GM12878 (cell line): ENCODE measurements around the gene MND1. TPM values are rescaled to one million over a fixed set of nuclear protein-coding genes. Genes with fewer than 3 reads are reported as not detected.

Source experiments
- ATAC-seq: fragments of 200-7000 bp; cut with Tn5 transposase; 3 replicates; pipeline ENCODE4 v1.9.1; 2020; ENCODE audit warnings: mild to moderate bottlenecking, moderate library complexity
- BruUV-seq: library from RNA; stranded (reverse); fragments of 400-500 nt; replicated peaks from 2 replicates; lab custom pipeline; 2021; lab: Mats Ljungman, UMichigan
- CTCF ChIA-PET: fragments of 300-600 bp; sonication (Branson Sonifier 250); formaldehyde crosslinking; extraction: SDS; loops from one replicate; lab custom pipeline; 2021; ENCODE audit warnings: inconsistent platforms; lab: Yijun Ruan, JAX
- POLR2A ChIA-PET: fragments of 350-600 bp; formaldehyde crosslinking; extraction: SDS; loops from one replicate; lab custom pipeline; 2021; ENCODE audit warnings: inconsistent platforms; lab: Charles Lee
- RAD21 ChIA-PET: fragments of 300-600 bp; sonication (Branson Sonifier 250); formaldehyde crosslinking; loops from one replicate; lab custom pipeline; 2023; ENCODE audit warnings: antibody characterized with exemption; ENCODE audit not compliant: unreplicated experiment; lab: Charles Lee
- SMC1A ChIA-PET: fragments of 300-600 bp; sonication (Branson Sonifier 250); formaldehyde crosslinking; loops from one replicate; lab custom pipeline; 2023; ENCODE audit not compliant: unreplicated experiment, uncharacterized antibody; lab: Charles Lee
- DNase-seq: peaks from one replicate; pipeline ENCODE4 v3.0.0-alpha.2; 2011; ENCODE audit warnings: low read depth, low spot score
- FAIRE-seq: peaks from 3 replicates; lab custom pipeline; 2011; peaks lifted over from hg19 to GRCh38; lab: Jason Lieb, UNC
- H2AFZ ChIP-seq: 2 replicates; pipeline ENCODE4 v1.6.0; 2011; ENCODE audit warnings: low read depth, low read length, control low read depth; ENCODE audit not compliant: control insufficient read depth
- H3K27ac ChIP-seq: 2 replicates; pipeline ENCODE4 v1.5.1; 2011; ENCODE audit warnings: control low read depth; ENCODE audit not compliant: control insufficient read depth, insufficient read depth
- H3K27me3 ChIP-seq, 2 experiments: replicated peaks in 1 of 2; 2 replicates each; pipeline versions ENCODE4 v1.6.0 to v1.6.1; 2011; ENCODE audit warnings: low read length in 1 of 2; ENCODE audit not compliant: control insufficient read depth in 2 of 2, insufficient read depth in 2 of 2
- H3K36me3 ChIP-seq, 2 experiments: 2 replicates each; pipeline ENCODE4 v1.5.1; 2011; ENCODE audit warnings: low read length in 1 of 2; ENCODE audit not compliant: control insufficient read depth in 2 of 2, insufficient read depth in 2 of 2
- H3K4me1 ChIP-seq: 2 replicates; pipeline ENCODE4 v1.6.1; 2011; ENCODE audit warnings: mild to moderate bottlenecking, low read length, moderate library complexity, mixed read lengths; ENCODE audit not compliant: control insufficient read depth, insufficient read depth
- H3K4me2 ChIP-seq: 2 replicates; pipeline ENCODE4 v1.6.0; 2011; ENCODE audit warnings: control low read depth; ENCODE audit not compliant: control insufficient read depth, insufficient read depth
- H3K4me3 ChIP-seq: fragments of 200-600 bp; sonication (generic); 2 replicates; pipeline ENCODE4 v1.5.1; 2016
- H3K79me2 ChIP-seq: 2 replicates; pipeline ENCODE4 v1.6.0; 2011; ENCODE audit warnings: low read length; ENCODE audit not compliant: control insufficient read depth, insufficient read depth
- H3K9ac ChIP-seq: 2 replicates; pipeline ENCODE4 v1.8.0; 2011; ENCODE audit warnings: low read length, control low read depth, mixed read lengths; ENCODE audit not compliant: control insufficient read depth, insufficient read depth
- H3K9me3 ChIP-seq: replicated peaks from 3 replicates; pipeline ENCODE4 v1.5.1; 2011; ENCODE audit warnings: mild to moderate bottlenecking, low read length; ENCODE audit not compliant: control insufficient read depth, insufficient read depth
- H4K20me1 ChIP-seq: 2 replicates; pipeline ENCODE4 v1.6.0; 2011; ENCODE audit not compliant: control insufficient read depth, insufficient read depth
- CBFB ChIP-seq: IDR thresholded peaks from 2 replicates; pipeline ENCODE4 v1.6.1; 2016; ENCODE audit warnings: antibody characterized with exemption, low read depth
- CHD2 ChIP-seq: IDR thresholded peaks from 2 replicates; pipeline ENCODE4 v1.6.1; 2011; ENCODE audit warnings: low read depth, low read length, improper control_type of control experiment, borderline replicate concordance
- CREM ChIP-seq: IDR thresholded peaks from 2 replicates; pipeline ENCODE4 v1.6.1; 2014; ENCODE audit warnings: antibody characterized with exemption, low read depth
- HDAC2 ChIP-seq: fragments of 200-600 bp; sonication (generic); IDR thresholded peaks from 2 replicates; pipeline ENCODE4 v1.6.1; 2017
- IKZF1 ChIP-seq: fragments of 450-650 bp; conservative IDR thresholded peaks from 2 replicates; pipeline ENCODE4 v1.6.1; 2017; ENCODE audit warnings: antibody characterized with exemption, mild to moderate bottlenecking
- IRF3 ChIP-seq: fragments of 450-650 bp; IDR thresholded peaks from 2 replicates; pipeline ENCODE4 v1.6.1; 2014; ENCODE audit warnings: mild to moderate bottlenecking
- NFIC ChIP-seq: IDR thresholded peaks from 2 replicates; pipeline ENCODE4 v1.6.1; 2012; ENCODE audit warnings: low read depth, mild to moderate bottlenecking, inconsistent platforms, low read length, moderate library complexity
- RB1 ChIP-seq: fragments of 450-650 bp; formaldehyde crosslinking; IDR thresholded peaks from 2 replicates; pipeline ENCODE4 v1.6.1; 2017; ENCODE audit warnings: mild to moderate bottlenecking, borderline replicate concordance
- USF1 ChIP-seq: IDR thresholded peaks from 2 replicates; pipeline ENCODE4 v1.6.1; 2011; ENCODE audit warnings: borderline replicate concordance, low read depth, mild to moderate bottlenecking, moderate library complexity, mixed read lengths, low read length; ENCODE audit not compliant: insufficient read depth; ENCODE audit errors: extremely low read length
- WRNIP1 ChIP-seq: IDR thresholded peaks from 2 replicates; pipeline ENCODE4 v1.6.1; 2011; ENCODE audit warnings: low read depth, low read length, improper control_type of control experiment, borderline replicate concordance
- YBX1 ChIP-seq: fragments of 450-650 bp; IDR thresholded peaks from 2 replicates; pipeline ENCODE4 v1.6.1; 2016; ENCODE audit warnings: antibody characterized with exemption
- ZBTB4 ChIP-seq: fragments of 450-650 bp; formaldehyde crosslinking; IDR thresholded peaks from 2 replicates; pipeline ENCODE4 v1.4.0; 2022; ENCODE audit warnings: mild to moderate bottlenecking, moderate library complexity
- ZZZ3 ChIP-seq: IDR thresholded peaks from 2 replicates; pipeline ENCODE4 v1.6.1; 2011; ENCODE audit warnings: low read depth; ENCODE audit not compliant: control insufficient read depth, insufficient read length
- WGBS: methylation state at CpG from one replicate; pipeline ENCODE4 v1.1.6; 2016; ENCODE audit warnings: low lambda C conversion rate; ENCODE audit not compliant: insufficient replicate concordance, insufficient coverage; ENCODE audit errors: missing lambda C conversion rate; 5-methylcytosine and 5-hydroxymethylcytosine counted together
- in situ Hi-C: fragments of 300-500 bp; cut with MboI; formaldehyde crosslinking; loops from 9 replicates; pipeline ENCODE4 v1.14.3; 2018; ENCODE audit warnings: mixed read lengths
- intact Hi-C: fragments of 100-400 bp; cut with micrococcal nuclease; formaldehyde crosslinking; loops from one replicate; pipeline ENCODE4 v1.14.2; 2022; ENCODE audit not compliant: unreplicated experiment
- polyA plus RNA-seq, 11 experiments: library from polyadenylated mRNA; depleted of rRNA in 4 of 11; unstranded in 6 of 11; stranded (reverse) in 5 of 11; fragments of >200 nt; fragmentation: Nextera tagmentation in 4 of 11; fragmentation: Illumina TruSeq in 1 of 11; extraction: Ambion mirVana in 4 of 11; extraction: Trizol in 1 of 11; gene quantifications; 1 replicate in 1 of 11; 2 replicates in 10 of 11; pipeline versions ENCODE4 v1.2.1 to v1.2.3, GENCODE V29; 2011 to 2016; ENCODE audit warnings: inconsistent platforms in 2 of 11, missing spikeins in 2 of 11, low read depth in 1 of 11
- total RNA-seq, 4 experiments: library from RNA; depleted of rRNA in 3 of 4; stranded (reverse); fragments of >200 nt in 3 of 4; fragmentation: Illumina TruSeq in 1 of 4; extraction: Trizol in 1 of 4; gene quantifications; 2 replicates each; pipeline versions ENCODE4 v1.2.1 to v1.2.3, GENCODE V29; 2013 to 2021
- TF ChIP-seq, protein P1 (sequence below): fragments of 450-650 bp; IDR thresholded peaks from 2 replicates; pipeline ENCODE4 v1.6.1; 2017; ENCODE audit warnings: mild to moderate bottlenecking, moderate library complexity
- TF ChIP-seq, protein P2 (sequence below): IDR thresholded peaks from 2 replicates; pipeline ENCODE4 v1.6.1; 2012; ENCODE audit warnings: low read depth, low read length, improper control_type of control experiment

Gene MND1
- total and polyA plus RNA-seq, 10 of the 15 experiments (the other 5 are each of a cell fraction or from before 2014, with no cell fraction given), result 17.7 to 58.1 (median 47.3) TPM

GRCh38 chr4:153458969-153459368 is 114.5 kb downstream of the MND1 start:
- RAD21 ChIA-PET, result no interaction called here
- ATAC-seq, result no peak
- CTCF ChIA-PET, result interaction anchor here (1.0 kb wide), 1 partner anchor 291 kb away, joined by 3 read pairs; no protein-coding TSS in a partner anchor

More at GRCh38 chr4:153458969-153459368, 114.5 kb downstream of the MND1 start:
- Histone ChIP-seq H3K27me3 (no peaks in the 10 kb centered on the region), H3K4me2 (no peak overlapping the region), H3K9me3 (no peaks in the 10 kb centered on the region), H4K20me1 (no peaks in the 10 kb centered on the region), H3K79me2 (no peaks in the 10 kb centered on the region)
- WGBS, result 0% methylated on average over 1 of the region's 1 CpG
- DNase-seq, result no peak
- TF ChIP-seq, protein P1, sequence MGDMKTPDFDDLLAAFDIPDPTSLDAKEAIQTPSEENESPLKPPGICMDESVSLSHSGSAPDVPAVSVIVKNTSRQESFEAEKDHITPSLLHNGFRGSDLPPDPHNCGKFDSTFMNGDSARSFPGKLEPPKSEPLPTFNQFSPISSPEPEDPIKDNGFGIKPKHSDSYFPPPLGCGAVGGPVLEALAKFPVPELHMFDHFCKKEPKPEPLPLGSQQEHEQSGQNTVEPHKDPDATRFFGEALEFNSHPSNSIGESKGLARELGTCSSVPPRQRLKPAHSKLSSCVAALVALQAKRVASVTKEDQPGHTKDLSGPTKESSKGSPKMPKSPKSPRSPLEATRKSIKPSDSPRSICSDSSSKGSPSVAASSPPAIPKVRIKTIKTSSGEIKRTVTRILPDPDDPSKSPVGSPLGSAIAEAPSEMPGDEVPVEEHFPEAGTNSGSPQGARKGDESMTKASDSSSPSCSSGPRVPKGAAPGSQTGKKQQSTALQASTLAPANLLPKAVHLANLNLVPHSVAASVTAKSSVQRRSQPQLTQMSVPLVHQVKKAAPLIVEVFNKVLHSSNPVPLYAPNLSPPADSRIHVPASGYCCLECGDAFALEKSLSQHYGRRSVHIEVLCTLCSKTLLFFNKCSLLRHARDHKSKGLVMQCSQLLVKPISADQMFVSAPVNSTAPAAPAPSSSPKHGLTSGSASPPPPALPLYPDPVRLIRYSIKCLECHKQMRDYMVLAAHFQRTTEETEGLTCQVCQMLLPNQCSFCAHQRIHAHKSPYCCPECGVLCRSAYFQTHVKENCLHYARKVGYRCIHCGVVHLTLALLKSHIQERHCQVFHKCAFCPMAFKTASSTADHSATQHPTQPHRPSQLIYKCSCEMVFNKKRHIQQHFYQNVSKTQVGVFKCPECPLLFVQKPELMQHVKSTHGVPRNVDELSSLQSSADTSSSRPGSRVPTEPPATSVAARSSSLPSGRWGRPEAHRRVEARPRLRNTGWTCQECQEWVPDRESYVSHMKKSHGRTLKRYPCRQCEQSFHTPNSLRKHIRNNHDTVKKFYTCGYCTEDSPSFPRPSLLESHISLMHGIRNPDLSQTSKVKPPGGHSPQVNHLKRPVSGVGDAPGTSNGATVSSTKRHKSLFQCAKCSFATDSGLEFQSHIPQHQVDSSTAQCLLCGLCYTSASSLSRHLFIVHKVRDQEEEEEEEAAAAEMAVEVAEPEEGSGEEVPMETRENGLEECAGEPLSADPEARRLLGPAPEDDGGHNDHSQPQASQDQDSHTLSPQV, result no peak
- TF ChIP-seq IKZF1 (no peak), NFIC (no peak), IRF3 (no peak), HDAC2 (no peak), CBFB (no peak), CREM (no peak), USF1 (no peak), ZBTB4 (CRISPR knock-in tag) (no peak), WRNIP1 (no peak), ZZZ3 (no peak), CHD2 (no peak), YBX1 (no peak), RB1 (no peak)
- TF ChIP-seq, protein P2, sequence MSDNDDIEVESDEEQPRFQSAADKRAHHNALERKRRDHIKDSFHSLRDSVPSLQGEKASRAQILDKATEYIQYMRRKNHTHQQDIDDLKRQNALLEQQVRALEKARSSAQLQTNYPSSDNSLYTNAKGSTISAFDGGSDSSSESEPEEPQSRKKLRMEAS, result no peak
- TF ChIP-seq, all 136 proteins: peak for 0
- Histone ChIP-seq H3K4me1 (no peaks in the 10 kb centered on the region), H2AFZ (no peak overlapping the region), H3K9ac (no peak overlapping the region), H3K27ac (no peak overlapping the region), H3K36me3 (no peaks in the 10 kb centered on the region), H3K4me3 (no peak overlapping the region)
- in situ Hi-C loops (no loop called here), intact Hi-C loops (no loop called here)
- no TSS peak for BruUV-seq
- ChIA-PET POLR2A (interaction anchor here (1.4 kb wide), 1 partner anchor 12 kb away, joined by 5 read pairs; no protein-coding TSS in a partner anchor), SMC1A (no interaction called here)
- FAIRE-seq, result no peak
